ENCODE measurements around the gene TAGLN2. TPM values are rescaled to one million over a fixed set of nuclear protein-coding genes. Genes with fewer than 3 reads are reported as not detected.

TAGLN2 gene
- total RNA-seq, 2 donors from 2014 or later, result 239 to 375 TPM

GRCh38 chr1:159884296-159884695 is 41.0 kb downstream of the TAGLN2 start:
- peaks cover 0 to 6% of the 10 kb centered on the region in 2 donors for H3K27me3 Mint-ChIP-seq
- no peaks in the 10 kb centered on the region for H3K4me1 Mint-ChIP-seq (ENCODE audit: low read depth in 2 of 2)
- H3K27ac Mint-ChIP-seq, result no peak overlapping the region
- H3K9me3 Mint-ChIP-seq, result no peaks in the 10 kb centered on the region
- no peaks in the 10 kb centered on the region for H3K36me3 Mint-ChIP-seq
- DNase-seq (ENCODE audit: low spot score) (no peak), ATAC-seq (no peak)
- H3K4me3 Mint-ChIP-seq, result no peak overlapping the region

- Mint-ChIP-seq H3K9me3 (no peaks in the 10 kb centered on the region), H3K27ac (no peak overlapping the region), H3K36me3 (no peaks in the 10 kb centered on the region), H3K27me3 (peaks cover 7 to 10% of the 10 kb centered on the region in 2 donors), H3K4me1 (ENCODE audit: low read depth in 2 of 2) (no peaks in the 10 kb centered on the region), H3K4me3 (no peak overlapping the region)
- ATAC-seq (no peak), DNase-seq (ENCODE audit: low spot score) (no peak)
Measured at GRCh38 chr1:159883134-159883533, 42.2 kb downstream of the TAGLN2 start.

GRCh38 chr1:159882527-159882862 is 42.8 kb downstream of the TAGLN2 start:
- ATAC-seq, result no peak
- H3K4me1 Mint-ChIP-seq (ENCODE audit: low read depth in 2 of 2), result no peaks in the 10 kb centered on the region
- no peaks in the 10 kb centered on the region for H3K36me3 Mint-ChIP-seq
- peaks cover 7 to 10% of the 10 kb centered on the region in 2 donors for H3K27me3 Mint-ChIP-seq
- no peak for DNase-seq (ENCODE audit: low spot score)
- no peaks in the 10 kb centered on the region for H3K9me3 Mint-ChIP-seq
- no peak overlapping the region for H3K4me3 Mint-ChIP-seq
- H3K27ac Mint-ChIP-seq, result no peak overlapping the region

- Mint-ChIP-seq H3K4me3 (no peak overlapping the region), H3K27me3 (peaks cover 7 to 10% of the 10 kb centered on the region in 2 donors), H3K27ac (no peak overlapping the region), H3K9me3 (no peaks in the 10 kb centered on the region), H3K36me3 (no peaks in the 10 kb centered on the region), H3K4me1 (ENCODE audit: low read depth in 2 of 2) (no peaks in the 10 kb centered on the region)
- no peak for DNase-seq (ENCODE audit: low spot score)
- ATAC-seq, result no peak
Measured at GRCh38 chr1:159881622-159882526, 43.4 kb downstream of the TAGLN2 start.

- Mint-ChIP-seq H3K4me1 (ENCODE audit: low read depth in 2 of 2) (no peaks in the 10 kb centered on the region), H3K36me3 (no peaks in the 10 kb centered on the region), H3K27ac (no peak overlapping the region), H3K4me3 (no peak overlapping the region), H3K9me3 (no peaks in the 10 kb centered on the region), H3K27me3 (peaks cover 16 to 19% of the 10 kb centered on the region in 2 donors)
- no peak for DNase-seq (ENCODE audit: low spot score)
- no peak for ATAC-seq
Measured at GRCh38 chr1:159880430-159880829, 44.9 kb downstream of the TAGLN2 start.

GRCh38 chr1:159879977-159880376 is 45.3 kb downstream of the TAGLN2 start:
- no peaks in the 10 kb centered on the region for H3K9me3 Mint-ChIP-seq

GRCh38 chr1:159879136-159879535 is 46.2 kb downstream of the TAGLN2 start:
- no peaks in the 10 kb centered on the region for H3K4me1 Mint-ChIP-seq (ENCODE audit: low read depth in 2 of 2)
- no peak overlapping the region for H3K4me3 Mint-ChIP-seq
- H3K27me3 Mint-ChIP-seq, result peaks cover 13 to 19% of the 10 kb centered on the region in 2 donors
- DNase-seq (ENCODE audit: low spot score), result no peak
- ATAC-seq, result no peak
- no peak overlapping the region for H3K27ac Mint-ChIP-seq
- H3K9me3 Mint-ChIP-seq, result no peaks in the 10 kb centered on the region
- H3K36me3 Mint-ChIP-seq, result no peaks in the 10 kb centered on the region

More at GRCh38 chr1:159879977-159880376, 45.3 kb downstream of the TAGLN2 start:
- no peak for DNase-seq (ENCODE audit: low spot score)
- H3K4me1 Mint-ChIP-seq (ENCODE audit: low read depth in 2 of 2), result no peaks in the 10 kb centered on the region
- peaks cover 16 to 19% of the 10 kb centered on the region in 2 donors for H3K27me3 Mint-ChIP-seq
- H3K4me3 Mint-ChIP-seq, result no peak overlapping the region
- H3K36me3 Mint-ChIP-seq, result no peaks in the 10 kb centered on the region
- no peak overlapping the region for H3K27ac Mint-ChIP-seq
- peak; percentile 79 to 90 for ATAC-seq

- no peak overlapping the region for H3K27ac Mint-ChIP-seq
- H3K9me3 Mint-ChIP-seq, result no peaks in the 10 kb centered on the region
- H3K27me3 Mint-ChIP-seq, result peaks cover 14 to 19% of the 10 kb centered on the region in 2 donors
- DNase-seq (ENCODE audit: low spot score) (no peak), ATAC-seq (no peak)
- H3K36me3 Mint-ChIP-seq, result no peaks in the 10 kb centered on the region
- no peak overlapping the region for H3K4me3 Mint-ChIP-seq
- H3K4me1 Mint-ChIP-seq (ENCODE audit: low read depth in 2 of 2), result no peaks in the 10 kb centered on the region
Measured at GRCh38 chr1:159877695-159878444, 47.4 kb downstream of the TAGLN2 start.

GRCh38 chr1:159873530-159874143 is 51.7 kb downstream of the TAGLN2 start:
- no peaks in the 10 kb centered on the region for H3K9me3 Mint-ChIP-seq
- H3K27ac Mint-ChIP-seq, result no peak overlapping the region
- H3K4me1 Mint-ChIP-seq (ENCODE audit: low read depth in 2 of 2), result peaks cover 2 to 4% of the 10 kb centered on the region in 2 donors
- peaks cover 10 to 13% of the 10 kb centered on the region in 2 donors for H3K27me3 Mint-ChIP-seq
- H3K36me3 Mint-ChIP-seq, result no peaks in the 10 kb centered on the region
- H3K4me3 Mint-ChIP-seq, result no peak overlapping the region
- ATAC-seq (no peak), DNase-seq (ENCODE audit: low spot score) (no peak)

- H3K9me3 Mint-ChIP-seq, result no peaks in the 10 kb centered on the region
- peaks cover 2 to 4% of the 10 kb centered on the region in 2 donors for H3K4me1 Mint-ChIP-seq (ENCODE audit: low read depth in 2 of 2)
- no peak for DNase-seq (ENCODE audit: low spot score)
- H3K4me3 Mint-ChIP-seq, result no peak overlapping the region
- ATAC-seq, result no peak
- no peak overlapping the region for H3K27ac Mint-ChIP-seq
- H3K27me3 Mint-ChIP-seq, result peaks cover 10 to 12% of the 10 kb centered on the region in 2 donors
- H3K36me3 Mint-ChIP-seq, result no peaks in the 10 kb centered on the region
Measured at GRCh38 chr1:159872891-159873290, 52.4 kb downstream of the TAGLN2 start.

- Mint-ChIP-seq H3K4me3 (no peak overlapping the region), H3K27ac (no peak overlapping the region), H3K4me1 (ENCODE audit: low read depth in 2 of 2) (peaks cover 13 to 14% of the 10 kb centered on the region in 2 donors), H3K36me3 (no peaks in the 10 kb centered on the region), H3K9me3 (no peaks in the 10 kb centered on the region), H3K27me3 (peaks cover under 1 to 14% of the 10 kb centered on the region in 2 donors)
- ATAC-seq (no peak), DNase-seq (ENCODE audit: low spot score) (no peak)
Measured at GRCh38 chr1:159870704-159871103, 54.6 kb downstream of the TAGLN2 start.

- DNase-seq (ENCODE audit: low spot score), result no peak
- Mint-ChIP-seq H3K36me3 (no peaks in the 10 kb centered on the region), H3K27ac (no peak overlapping the region), H3K4me3 (no peak overlapping the region), H3K4me1 (ENCODE audit: low read depth in 2 of 2) (peaks cover 13 to 14% of the 10 kb centered on the region in 2 donors), H3K9me3 (no peaks in the 10 kb centered on the region), H3K27me3 (peaks cover 0 to 18% of the 10 kb centered on the region in 2 donors)
- ATAC-seq, result no peak
Measured at GRCh38 chr1:159869607-159870006, 55.7 kb downstream of the TAGLN2 start.

GRCh38 chr1:159869173-159869572 is 56.1 kb downstream of the TAGLN2 start:
- DNase-seq (ENCODE audit: low spot score) (no peak), ATAC-seq (peak in 1 of 2 donors; percentile 46)
- Mint-ChIP-seq H3K27ac (no peak overlapping the region), H3K27me3 (peaks cover 0 to 18% of the 10 kb centered on the region in 2 donors), H3K36me3 (no peaks in the 10 kb centered on the region), H3K4me3 (no peak overlapping the region), H3K4me1 (ENCODE audit: low read depth in 2 of 2) (peaks cover 13 to 14% of the 10 kb centered on the region in 2 donors), H3K9me3 (no peaks in the 10 kb centered on the region)

Data from natural killer cell treated with Interleukin-12 subunit alpha and Interleukin-12 subunit beta and Interleukin-15 and Interleukin-18, amount 100 ng/mL, for 72 hours (primary cell).